GM18508 (cell line): ENCODE results near the gene CACNB1.

Experiments used
- ATAC-seq: cut with Tn5 transposase; IDR thresholded peaks from one replicate; pipeline ENCODE4 v1.9.1; 2021; ENCODE audit warnings: moderate number of reproducible peaks; ENCODE audit not compliant: insufficient read depth, unreplicated experiment

CACNB1 gene

DNA sequence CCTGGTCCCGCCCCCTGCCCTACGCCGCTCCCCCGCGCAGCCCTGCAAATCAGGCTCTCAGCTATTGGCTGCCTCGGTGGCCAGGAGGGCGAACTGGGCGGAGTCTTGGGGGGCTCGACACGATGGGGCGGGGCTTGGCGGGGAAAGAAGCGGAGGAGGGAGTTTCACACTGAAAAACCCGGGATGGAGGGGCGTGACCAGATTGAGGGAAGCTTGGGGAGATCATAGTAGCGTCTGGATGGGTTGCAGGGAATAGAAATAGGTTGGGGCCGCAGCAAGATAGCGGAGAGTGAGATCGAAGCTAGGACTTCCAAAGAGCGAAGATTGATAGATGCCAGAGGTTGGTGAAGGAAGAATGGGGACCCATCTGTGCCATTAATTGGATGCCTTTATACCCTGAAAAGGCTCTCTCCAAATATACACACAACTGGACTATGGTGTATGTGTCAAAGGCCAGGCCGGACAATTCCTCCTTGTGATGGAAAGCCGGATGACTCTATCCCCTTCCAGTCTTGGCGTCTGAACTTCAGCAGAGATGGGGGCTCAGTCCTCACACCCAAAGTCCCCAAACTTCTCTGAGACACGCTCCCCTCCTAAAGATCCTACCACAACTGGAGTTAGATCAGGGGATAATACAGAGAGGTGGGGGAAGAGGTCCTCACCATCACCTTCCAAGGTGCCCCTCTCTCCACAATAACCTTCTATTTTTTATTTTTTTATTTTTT lies 28.7 kb upstream of the CACNB1 start:
- no peak for ATAC-seq

DNA sequence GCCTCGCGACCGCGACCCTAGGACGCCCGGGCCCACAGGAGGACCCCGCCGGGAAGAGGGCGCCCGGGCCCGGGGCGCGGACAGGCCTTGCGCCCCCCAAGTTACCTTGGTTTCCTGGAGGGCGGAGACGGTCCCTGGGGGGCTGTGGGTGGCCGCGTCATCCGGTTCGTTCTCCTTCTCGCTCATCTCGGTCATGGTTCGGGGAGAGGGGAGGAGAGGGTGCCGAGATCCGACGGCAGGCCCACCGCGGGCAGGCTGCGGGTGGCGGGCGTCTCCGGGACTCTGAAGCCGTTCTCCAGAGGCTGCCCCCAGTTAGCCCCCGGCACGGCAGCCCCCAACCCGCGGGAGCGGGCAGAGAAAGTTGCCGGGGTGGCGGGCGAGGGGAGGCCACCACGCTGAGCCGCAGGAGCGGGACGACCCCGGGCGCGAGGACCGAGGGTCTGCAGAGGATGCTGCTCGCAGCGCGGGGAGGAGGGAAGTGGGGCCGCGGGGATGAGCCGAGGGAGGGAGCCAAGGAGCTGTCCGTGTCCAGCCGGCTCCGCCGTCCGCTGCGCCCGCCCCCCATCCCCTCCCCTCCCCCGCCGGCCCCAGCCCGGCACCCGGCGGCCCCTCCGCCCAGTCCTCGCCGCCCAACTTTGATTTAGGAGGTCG lies 28.0 kb upstream of the CACNB1 start, which contains the start of gene STAC2:
Gene STAC2 (minus strand): TSS at position 638 of the 651 bp plus-strand sequence. CDS start 443 bp downstream, at position 195.
- no peak for ATAC-seq

DNA sequence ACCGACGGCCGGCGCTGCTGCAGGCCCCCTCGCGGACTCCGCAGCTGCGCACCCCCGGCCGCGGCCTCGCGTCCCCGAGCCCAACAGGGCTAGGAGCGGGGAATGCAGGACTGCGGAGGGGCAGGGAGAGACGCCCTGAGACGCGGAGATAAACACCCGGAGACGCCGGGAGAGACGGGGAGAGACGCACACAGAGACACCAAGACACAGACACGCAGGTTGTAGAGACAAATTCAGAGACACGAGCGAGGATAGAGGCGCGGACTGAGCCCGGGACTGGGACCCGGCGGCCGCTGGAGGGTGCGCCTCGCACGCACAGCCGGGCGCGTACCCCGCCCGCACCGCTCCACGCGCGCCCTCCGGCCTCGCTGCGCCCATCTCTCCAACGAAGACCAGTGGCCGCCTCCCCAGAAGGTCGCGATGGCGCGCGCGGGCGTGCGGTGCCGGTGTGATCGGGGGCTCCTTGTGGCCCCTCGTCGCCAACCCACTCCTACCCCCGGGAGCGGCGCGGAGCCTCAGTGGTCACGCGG lies 27.4 kb upstream of the CACNB1 start:
- no peak for ATAC-seq

DNA sequence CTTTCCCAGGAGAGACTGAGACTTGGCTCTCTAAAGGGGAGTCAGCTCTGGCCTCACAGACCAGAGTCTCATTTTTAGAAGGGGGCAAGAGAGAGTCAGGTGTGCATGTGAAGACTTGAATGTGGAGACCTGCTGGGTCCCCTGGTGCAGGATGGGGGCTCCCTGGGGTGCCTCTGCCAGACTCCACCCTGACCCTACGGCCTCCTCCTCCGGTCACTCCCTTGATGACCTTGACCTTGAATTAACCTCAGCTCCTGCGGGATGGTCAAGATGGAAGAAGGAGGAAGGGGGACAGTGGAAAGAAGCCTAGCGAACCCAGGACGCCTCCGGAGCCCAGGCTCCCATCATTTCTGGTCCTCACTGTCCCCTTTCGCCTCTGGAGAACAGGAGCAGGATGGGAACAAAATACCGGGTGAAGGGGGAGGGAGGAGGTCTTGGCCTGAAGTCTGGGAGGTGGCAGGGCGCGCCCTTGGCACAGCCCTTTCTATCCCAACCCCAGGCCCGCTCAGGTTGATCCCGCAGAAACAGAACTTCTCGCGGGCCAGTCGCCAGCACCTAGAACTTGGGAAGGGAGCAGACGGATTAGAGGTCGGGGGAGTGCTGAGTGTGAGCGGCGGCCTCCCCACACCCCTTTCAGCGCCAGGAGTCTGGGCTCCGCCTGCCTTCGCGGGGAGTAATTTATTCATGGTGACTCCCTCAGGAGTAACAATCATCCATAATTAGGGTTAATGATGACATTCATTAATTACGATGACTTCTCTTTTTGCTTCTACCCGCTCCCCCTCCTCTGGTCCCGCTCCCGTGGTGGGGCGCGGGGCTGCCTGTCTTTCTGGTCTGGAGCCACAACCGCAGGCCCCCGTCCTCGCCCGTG lies 26.7 kb upstream of the CACNB1 start:
- ATAC-seq: no peak

DNA sequence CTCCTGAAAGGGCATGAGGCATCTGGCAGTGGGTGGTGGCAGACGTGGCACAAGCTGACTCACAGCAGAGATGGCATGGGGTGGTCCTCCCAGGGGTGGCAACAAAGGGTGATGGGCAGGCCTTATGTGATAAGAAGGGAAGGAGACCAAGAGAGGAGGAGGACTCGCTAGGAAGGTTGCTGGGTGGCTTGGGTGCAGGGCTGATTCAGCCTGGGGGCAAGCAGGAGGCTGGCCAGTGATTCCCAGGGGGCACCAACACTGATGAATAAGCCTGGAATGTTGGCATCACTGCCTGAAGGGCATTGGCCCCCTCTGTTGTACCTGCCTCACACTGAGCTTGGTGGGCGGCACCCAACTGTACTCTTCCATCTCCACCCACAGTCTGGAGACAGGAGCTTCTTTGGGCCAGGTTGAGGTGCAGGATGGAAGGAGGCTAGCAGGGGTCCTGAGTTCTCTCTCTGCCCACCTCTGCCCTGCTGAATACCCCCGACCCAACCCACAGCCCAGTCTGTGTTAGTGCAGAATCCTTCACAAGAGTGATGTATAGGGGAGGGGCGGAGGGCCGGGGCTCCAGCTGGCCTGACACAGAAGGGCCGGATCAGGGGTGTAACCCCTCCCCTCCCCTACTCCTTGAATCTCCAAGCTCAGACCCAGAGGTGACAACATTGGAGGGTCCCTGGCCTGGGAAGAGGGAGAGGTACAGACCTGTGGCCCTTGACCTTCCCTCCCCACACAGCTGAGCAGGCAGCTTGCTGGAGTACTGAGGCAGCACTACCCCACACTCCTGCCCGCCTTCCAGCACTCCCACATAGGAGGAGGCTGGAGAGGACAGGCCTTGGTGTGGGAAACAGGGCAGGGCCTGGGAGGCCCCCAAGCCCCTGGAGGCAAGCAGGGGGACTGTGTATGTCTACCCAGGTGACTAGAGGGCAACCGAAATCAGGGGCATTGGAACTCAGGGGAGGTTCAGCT lies 25.7 kb upstream of the CACNB1 start:
- ATAC-seq: no peak

DNA sequence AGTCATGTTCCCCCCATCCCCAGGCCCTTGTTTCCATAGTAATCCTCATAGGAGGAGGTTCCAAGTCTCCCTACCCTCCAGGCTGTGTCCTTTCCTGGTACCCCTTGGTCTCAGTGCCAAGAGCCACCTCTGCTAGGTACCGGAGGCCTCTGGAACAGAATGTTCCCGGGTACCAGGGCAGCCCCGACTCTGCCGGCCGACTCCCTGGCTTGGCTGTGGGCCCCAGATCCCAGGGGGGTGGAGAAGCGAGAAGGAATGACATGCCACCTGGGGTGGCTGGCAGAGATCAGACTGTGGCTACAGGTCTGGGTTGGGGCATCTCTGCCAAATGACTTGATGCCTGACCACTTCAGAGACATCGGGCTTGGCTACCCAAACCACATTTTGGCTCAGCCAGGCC lies 24.7 kb upstream of the CACNB1 start:
- ATAC-seq: no peak

DNA sequence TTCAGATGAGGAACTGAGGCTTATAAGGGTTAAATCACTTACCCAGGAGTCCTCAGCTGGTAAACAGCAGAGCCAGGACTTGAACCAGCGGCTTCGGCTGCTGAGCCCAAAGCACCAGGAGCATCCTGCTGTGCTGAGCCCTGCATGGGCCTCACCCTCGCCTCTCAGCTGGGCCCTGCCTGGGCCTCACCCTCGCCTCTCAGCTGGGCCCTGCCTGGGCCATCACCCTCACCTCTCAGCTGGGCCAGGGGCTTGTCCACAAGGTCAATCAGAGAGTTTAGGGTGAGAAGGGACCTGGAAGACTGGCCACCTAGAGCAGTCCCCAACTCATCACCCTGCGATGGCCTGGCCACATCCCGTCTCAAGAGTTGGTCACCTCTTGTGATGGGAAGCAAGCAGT lies 24.1 kb upstream of the CACNB1 start:
- ATAC-seq: no peak

DNA sequence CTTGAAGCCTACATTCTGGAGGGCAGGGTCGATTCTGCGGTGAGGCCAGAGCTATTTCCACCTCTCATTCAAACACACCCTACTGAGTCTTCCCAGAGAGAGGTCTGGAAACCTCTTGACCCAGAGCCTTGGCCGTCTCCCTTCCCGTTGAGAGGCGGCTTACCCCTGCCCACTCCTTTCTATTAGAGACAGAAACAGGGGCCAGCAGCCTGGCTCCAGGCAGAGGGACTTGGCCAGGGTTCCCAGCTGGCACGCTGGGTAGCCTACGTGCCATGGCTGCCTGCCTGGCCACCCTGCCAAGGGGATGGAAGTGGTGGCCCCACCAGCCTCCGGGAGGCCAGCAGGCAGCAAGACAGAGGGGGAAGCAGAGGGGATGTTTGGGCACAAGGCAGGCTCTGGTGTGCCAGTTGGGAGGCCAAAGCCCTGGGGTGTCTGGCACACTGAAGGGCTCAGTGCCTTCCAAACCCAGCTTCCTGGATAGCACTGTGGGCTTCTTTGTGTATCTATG lies 22.2 kb upstream of the CACNB1 start:
- no peak for ATAC-seq

DNA sequence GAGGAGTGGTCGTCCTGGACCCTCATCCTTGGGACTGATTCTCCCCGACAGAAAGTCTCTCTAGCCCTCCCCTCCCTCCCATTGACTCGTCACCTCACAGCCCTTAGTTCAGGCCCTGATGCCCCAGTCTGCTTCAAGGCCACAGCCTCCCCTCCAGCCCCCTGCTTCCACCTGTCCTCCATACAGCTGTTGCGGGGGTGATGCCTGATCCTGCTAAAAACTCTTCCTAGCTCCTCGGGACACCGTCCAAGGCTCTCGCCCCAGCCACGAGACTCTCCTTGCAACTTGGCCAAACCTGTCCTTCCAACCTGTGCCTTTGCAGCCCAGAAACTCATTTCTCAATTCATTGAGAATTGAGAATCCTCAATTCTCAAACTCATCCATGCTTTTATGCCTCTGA lies 21.4 kb upstream of the CACNB1 start:
- ATAC-seq: no peak

DNA sequence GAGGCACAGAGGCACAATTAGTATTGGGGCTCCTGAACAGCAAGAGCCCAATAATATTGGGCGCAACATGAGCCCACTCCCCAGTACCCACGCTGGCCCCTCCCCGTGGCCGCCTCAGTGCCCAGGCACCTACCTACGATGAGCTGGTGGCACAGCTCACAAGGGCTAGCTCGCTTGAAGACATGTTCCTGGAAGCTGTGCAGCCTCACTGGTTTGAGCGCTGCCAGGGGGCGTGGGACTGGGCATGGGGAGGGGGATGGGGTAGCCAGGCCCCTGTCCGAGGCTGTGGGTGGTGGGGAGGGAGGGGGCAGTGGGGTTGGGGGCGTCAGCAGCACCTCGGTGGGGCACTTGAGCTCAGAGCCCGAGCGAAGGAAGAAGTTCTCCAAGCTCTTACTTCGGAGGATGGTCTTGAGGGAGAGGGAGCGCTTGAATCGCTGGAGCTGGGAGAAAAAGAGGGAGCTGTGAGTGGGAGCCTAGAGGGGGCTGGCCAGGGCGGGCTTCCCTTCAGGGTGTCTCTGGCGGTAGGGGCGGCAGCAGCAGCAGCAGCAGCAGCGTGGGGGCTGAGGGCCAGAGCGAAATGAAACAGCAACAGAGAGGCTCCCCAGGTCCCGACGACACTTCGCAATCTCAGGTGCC lies 20.4 kb upstream of the CACNB1 start:
- ATAC-seq: no peak

DNA sequence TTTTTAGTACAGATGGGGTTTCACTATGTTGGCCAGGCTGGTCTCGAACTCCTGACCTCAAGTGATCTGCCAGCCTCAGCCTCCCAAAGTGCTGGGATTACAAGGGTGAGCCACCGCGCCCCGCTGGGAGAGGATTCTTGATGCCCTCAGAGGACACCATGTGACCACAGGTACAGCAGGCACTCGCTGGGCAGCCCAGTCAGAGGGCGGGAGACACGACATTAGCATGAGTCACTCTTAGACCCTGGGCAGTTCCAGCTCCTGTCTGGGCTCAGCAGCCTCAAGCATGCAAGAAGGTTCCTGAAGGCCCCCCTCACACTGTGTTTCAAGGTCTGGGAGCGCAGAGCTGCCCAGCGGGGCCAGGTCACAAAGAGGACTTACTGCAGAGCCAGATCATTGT lies 16.4 kb upstream of the CACNB1 start:
- ATAC-seq: no peak

DNA sequence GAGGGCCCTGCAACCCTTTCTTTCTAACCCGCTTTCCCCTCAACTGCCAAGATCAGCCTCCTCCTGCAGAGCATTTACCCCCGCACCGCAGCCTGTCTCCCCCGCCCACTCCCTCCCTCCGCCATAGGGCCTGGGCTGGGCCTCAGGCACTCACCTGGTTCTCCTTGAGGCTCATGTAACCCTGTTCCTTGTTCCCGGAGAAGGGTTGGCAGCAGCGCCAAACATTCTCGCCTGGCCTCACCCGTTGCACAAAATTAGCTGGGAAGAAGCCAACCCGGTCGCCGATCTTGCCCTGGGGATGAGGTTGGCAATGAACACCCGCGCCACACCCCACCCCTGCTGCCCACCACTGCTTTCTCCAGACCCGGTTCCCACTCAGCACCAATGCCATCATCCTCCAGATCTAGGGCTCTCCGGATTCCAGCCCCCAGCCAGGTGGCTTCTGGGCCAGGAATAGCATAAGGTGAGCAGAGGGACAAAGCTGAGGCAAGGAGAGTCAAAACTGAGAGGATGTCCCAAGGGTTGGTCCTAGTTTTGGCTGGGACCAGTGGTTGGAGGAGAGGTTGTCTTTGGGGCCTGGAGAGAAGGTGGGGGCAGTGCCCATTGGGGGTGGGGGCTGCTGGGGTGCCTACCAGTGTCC lies 15.5 kb upstream of the CACNB1 start:
- ATAC-seq: no peak

DNA sequence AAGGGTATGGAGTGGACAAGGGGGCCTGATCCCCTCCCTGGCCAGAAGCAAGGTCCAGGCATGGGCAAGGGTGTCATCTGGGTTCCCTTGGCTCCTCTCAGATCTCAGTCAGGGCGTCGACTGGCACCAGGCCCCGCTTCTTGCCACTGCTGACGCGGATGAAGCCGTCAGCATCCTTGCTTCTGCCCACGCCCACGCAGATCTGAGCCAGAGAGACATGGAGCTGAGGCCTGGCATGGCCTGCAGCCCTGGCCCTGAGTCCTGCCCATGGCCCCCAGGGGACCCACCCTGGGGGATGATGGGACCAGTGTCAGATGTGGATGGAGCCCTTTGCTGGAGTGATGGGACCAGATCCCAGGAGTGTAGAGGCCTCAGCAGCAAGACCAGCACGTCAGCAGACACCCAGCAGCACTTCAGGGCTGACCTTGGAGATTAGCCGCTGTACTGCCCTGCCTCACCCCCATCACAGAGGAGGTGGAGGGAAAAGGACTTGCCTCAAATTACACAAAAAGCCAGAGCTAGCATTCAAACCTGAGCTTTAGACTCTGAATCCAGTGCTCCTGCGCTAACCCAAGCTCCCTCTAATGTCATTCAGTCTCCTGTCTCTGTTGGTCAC lies 14.8 kb upstream of the CACNB1 start:
- ATAC-seq: no peak

DNA sequence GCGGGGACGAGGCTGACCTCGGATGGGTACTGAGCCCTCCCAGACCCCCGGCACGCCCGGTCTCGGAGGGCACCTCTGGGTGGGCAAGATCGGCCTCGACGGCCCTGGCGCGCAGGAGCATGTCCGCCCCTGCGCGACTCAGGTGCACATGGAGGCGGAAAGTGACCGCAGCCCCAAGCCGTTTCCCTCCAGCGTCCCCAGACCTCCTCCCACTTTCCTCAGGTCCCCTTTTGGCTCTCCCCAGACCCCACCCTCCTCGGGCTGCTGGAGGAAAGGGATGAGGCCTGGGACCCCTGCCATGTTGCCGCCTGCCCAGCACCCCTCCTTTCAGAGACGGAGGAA lies 12.6 kb upstream of the CACNB1 start:
- no peak for ATAC-seq

DNA sequence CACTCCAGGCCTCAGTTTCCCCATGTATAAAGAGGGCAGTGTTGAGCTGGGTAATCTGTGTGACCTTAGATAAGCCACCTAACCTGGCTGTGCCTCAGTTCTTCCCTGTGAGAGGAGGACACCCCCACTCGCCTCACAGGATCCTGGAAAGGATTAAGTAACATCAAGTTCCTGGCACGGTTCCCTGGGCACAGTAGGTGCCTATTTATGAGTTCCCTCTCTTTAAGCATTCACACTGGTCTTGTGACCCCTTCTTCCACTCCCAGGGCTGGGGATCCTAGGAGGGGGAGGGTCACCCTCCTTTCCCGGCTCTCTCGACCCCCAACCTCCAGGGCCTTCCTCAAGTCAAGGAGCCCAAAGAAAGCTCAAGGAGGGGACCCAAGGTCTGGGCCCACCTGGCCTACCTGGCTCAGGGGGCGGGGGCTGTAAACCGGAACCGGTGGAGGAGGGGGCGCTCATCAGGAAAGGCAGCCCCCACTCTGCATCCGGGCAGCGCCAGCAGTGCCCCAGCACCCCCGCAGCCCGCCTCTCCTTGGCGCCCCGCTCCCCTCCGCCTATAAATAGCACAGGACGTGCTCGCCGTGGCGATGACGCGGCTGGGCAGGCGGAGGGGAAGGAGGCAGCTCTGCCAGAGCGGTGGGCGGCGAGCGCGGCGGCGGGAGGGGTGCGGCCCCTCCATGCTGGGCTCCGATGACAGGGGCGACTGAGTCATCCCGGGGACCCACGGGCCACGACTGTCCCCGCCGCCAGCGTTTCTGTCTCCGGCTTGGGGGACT lies 12.0 kb upstream of the CACNB1 start:
- no peak for ATAC-seq

DNA sequence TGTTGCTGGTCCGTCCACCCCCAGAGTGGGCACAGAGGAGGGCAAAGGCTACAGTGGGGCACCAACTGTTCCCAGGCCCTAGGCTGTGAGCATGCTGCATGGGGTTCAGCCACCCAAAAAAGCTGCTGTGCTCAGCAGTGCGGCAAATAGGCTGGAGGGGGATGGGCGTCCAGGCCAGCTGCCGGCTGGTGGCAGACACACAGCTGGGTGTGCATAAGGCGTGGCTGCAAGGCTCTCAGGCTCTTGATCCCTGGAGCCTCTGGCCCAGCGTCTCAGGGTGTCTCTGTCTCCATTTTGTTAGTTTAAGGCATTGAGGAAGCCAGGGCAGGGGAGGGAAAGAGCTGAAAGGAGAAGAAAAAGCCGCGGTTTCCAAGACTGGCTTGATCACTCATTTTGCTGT lies 11.4 kb upstream of the CACNB1 start:
- ATAC-seq: no peak

DNA sequence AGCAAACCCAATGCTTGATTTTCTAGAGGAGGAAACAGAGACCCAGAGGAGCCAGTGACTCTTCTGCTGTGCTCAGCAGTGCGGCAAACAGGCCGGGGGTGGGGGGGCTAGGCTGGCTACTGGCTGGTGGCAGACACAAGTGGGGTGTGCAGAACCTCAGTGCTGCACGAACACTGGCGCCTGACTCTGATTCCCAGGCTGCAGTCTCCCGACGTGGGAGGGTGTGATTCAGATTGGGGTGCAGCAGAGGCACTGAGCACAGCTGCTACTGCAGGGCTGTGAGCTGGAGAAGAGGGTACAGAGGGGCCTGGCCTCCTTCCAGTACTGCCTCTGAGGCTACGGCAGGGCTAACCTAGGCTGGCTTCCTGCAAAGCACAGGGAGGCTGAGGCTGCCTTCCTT lies 10.7 kb upstream of the CACNB1 start:
- ATAC-seq: no peak

DNA sequence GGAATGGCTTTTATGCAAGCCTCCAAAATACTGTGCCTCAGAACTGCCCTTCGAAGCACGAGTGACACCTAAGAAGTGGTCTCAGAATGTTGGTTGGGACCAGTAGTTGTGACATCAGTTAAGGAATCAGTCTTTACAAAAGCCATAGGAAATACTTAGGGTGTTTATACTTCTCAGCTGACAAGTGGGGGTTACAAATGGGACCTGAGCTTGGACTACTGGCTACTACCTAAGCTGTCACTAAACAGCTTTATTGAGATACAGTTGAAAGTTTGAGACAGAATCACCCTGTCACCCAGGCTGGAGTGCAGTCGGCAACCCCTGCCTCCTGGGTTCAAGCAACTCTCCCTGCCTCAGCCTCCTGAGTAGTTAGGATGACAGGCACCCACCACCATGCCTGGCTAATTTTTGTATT lies 7.7 kb upstream of the CACNB1 start:
- no peak for ATAC-seq
